Smooth muscle cell (in vitro differentiated cells): ENCODE measurements around the gene SPTA1. TPM values are rescaled to one million over a fixed set of nuclear protein-coding genes. Genes with fewer than 3 reads are reported as not detected.
A peak's percentile ranks its signal among the peaks of the same experiment; 100 is the strongest.
"Not testable (repeated sequence)": the region's sequence is repeated elsewhere in the genome, so short reads cannot be mapped to it uniquely, and the experiment has no call there.

ENCODE experiments used
- DNase-seq: peaks from one replicate; lab custom pipeline; 2025; ENCODE audit not compliant: unreplicated experiment; lab: John Stamatoyannopoulos, UW
- H2AFZ ChIP-seq: fragments of 200-600 bp; sonication (generic); 2 replicates; pipeline ENCODE4 v1.6.0; 2016; ENCODE audit warnings: antibody characterized with exemption, low read depth, mild to moderate bottlenecking
- H3F3A ChIP-seq: fragments of 200-600 bp; sonication (generic); 2 replicates; pipeline ENCODE4 v1.6.0; 2017; ENCODE audit warnings: antibody characterized with exemption, low read depth
- H3K27ac ChIP-seq: fragments of 200-600 bp; sonication (generic); 2 replicates; pipeline ENCODE4 v1.5.1; 2016; ENCODE audit warnings: low read depth, mild to moderate bottlenecking
- H3K27me3 ChIP-seq: fragments of 200-600 bp; sonication (generic); 2 replicates; pipeline ENCODE4 v1.6.1; 2016; ENCODE audit warnings: low read depth, mild to moderate bottlenecking
- H3K36me3 ChIP-seq: fragments of 200-600 bp; sonication (generic); 2 replicates; pipeline ENCODE4 v1.5.1; 2016; ENCODE audit warnings: low read depth
- H3K4me1 ChIP-seq: fragments of 200-600 bp; sonication (generic); 2 replicates; pipeline ENCODE4 v1.5.1; 2016; ENCODE audit warnings: low read depth
- H3K4me2 ChIP-seq: fragments of 200-600 bp; sonication (generic); 2 replicates; pipeline ENCODE4 v1.6.0; 2016; ENCODE audit warnings: mild to moderate bottlenecking
- H3K4me3 ChIP-seq: fragments of 200-600 bp; sonication (generic); 2 replicates; pipeline ENCODE4 v1.5.1; 2016; ENCODE audit warnings: mild to moderate bottlenecking
- H3K79me2 ChIP-seq: fragments of 200-600 bp; sonication (generic); 2 replicates; pipeline ENCODE4 v1.6.0; 2016; ENCODE audit warnings: low read depth, mild to moderate bottlenecking
- H3K9ac ChIP-seq: fragments of 200-600 bp; sonication (generic); 2 replicates; pipeline ENCODE4 v1.6.0; 2016; ENCODE audit warnings: low read depth
- H3K9me3 ChIP-seq: fragments of 200-600 bp; sonication (generic); replicated peaks from 2 replicates; pipeline ENCODE4 v1.5.1; 2016; ENCODE audit warnings: low read depth
- H4K20me1 ChIP-seq: fragments of 200-600 bp; sonication (generic); 2 replicates; pipeline ENCODE4 v1.6.0; 2016; ENCODE audit warnings: low read depth
- CTCF ChIP-seq: fragments of 200-600 bp; sonication (generic); IDR thresholded peaks from 2 replicates; pipeline ENCODE4 v1.5.1; 2017; ENCODE audit warnings: borderline replicate concordance, mild to moderate bottlenecking, antibody characterized with exemption; ENCODE audit not compliant: insufficient read depth, poor library complexity, severe bottlenecking
- WGBS: methylation state at CpG from one replicate; pipeline ENCODE4 v1.1.7; 2016; ENCODE audit warnings: low lambda C conversion rate; 5-methylcytosine and 5-hydroxymethylcytosine counted together
- polyA plus RNA-seq: library from polyadenylated mRNA; unstranded; fragments of >200 nt; fragmentation: Nextera tagmentation; extraction: Ambion mirVana; gene quantifications from 2 replicates; pipeline ENCODE4 v1.2.1, GENCODE V29; 2016
- total RNA-seq: library from RNA; depleted of rRNA; stranded (reverse); fragments of >200 nt; gene quantifications from 2 replicates; pipeline ENCODE4 v1.2.3, GENCODE V29; 2014

The SPTA1 gene
- total and polyA plus RNA-seq, 2 experiments from 2014 or later = 0.55 TPM; not detected in 1

- Histone ChIP-seq H3K9me3 (no peaks in the 10 kb centered on the region), H3K4me1 (no peaks in the 10 kb centered on the region), H3F3A (no peaks in the 10 kb centered on the region), H3K79me2 (no peaks in the 10 kb centered on the region), H3K4me3 (no peak overlapping the region), H3K4me2 (no peak overlapping the region), H3K9ac (no peak overlapping the region), H2AFZ (no peak overlapping the region), H3K36me3 (no peaks in the 10 kb centered on the region), H4K20me1 (no peaks in the 10 kb centered on the region), H3K27ac (no peak overlapping the region), H3K27me3 (no peaks in the 10 kb centered on the region)
- TF ChIP-seq CTCF = no peak
- no peak for DNase-seq
Observed at GRCh38 chr1:158689875-158690274, 3.4 kb upstream of the SPTA1 start.

- no peaks in the 10 kb centered on the region for H3K36me3 ChIP-seq
- H3K9ac ChIP-seq = no peak overlapping the region
- no peak overlapping the region for H2AFZ ChIP-seq
- WGBS = 97% methylated on average over 1 of the region's 1 CpG
- H3F3A ChIP-seq = no peaks in the 10 kb centered on the region
- no peaks in the 10 kb centered on the region for H3K9me3 ChIP-seq
- no peaks in the 10 kb centered on the region for H3K27me3 ChIP-seq
- H3K4me1 ChIP-seq = no peaks in the 10 kb centered on the region
- H3K4me3 ChIP-seq = no peak overlapping the region
- no peak for TF ChIP-seq CTCF
- no peak overlapping the region for H3K27ac ChIP-seq
- no peak for DNase-seq
- no peaks in the 10 kb centered on the region for H4K20me1 ChIP-seq
- H3K4me2 ChIP-seq = no peak overlapping the region
- H3K79me2 ChIP-seq = no peaks in the 10 kb centered on the region
Observed at GRCh38 chr1:158689110-158689509, 2.6 kb upstream of the SPTA1 start.

GRCh38 chr1:158688343-158688742 lies 1.8 kb upstream of the SPTA1 start:
- not testable (repeated sequence) for H3K79me2 ChIP-seq, H3K9me3 ChIP-seq

GRCh38 chr1:158687037-158687436 lies 522 bp upstream of the SPTA1 start:
- H3K4me1 ChIP-seq = no peaks in the 10 kb centered on the region
- no peaks in the 10 kb centered on the region for H3K79me2 ChIP-seq
- no peak overlapping the region for H3K4me3 ChIP-seq
- no peak for DNase-seq
- no peak overlapping the region for H3K27ac ChIP-seq
- H3K36me3 ChIP-seq = no peaks in the 10 kb centered on the region
- H3K9ac ChIP-seq = no peak overlapping the region
- H3K4me2 ChIP-seq = no peak overlapping the region
- no peaks in the 10 kb centered on the region for H3K27me3 ChIP-seq
- H3F3A ChIP-seq = no peaks in the 10 kb centered on the region
- peak overlapping the region; percentile 34 for H2AFZ ChIP-seq
- H3K9me3 ChIP-seq = no peaks in the 10 kb centered on the region
- H4K20me1 ChIP-seq = no peaks in the 10 kb centered on the region
- no peak for TF ChIP-seq CTCF

More at GRCh38 chr1:158688343-158688742, 1.8 kb upstream of the SPTA1 start:
- not testable (repeated sequence) for DNase-seq, H3K4me1 ChIP-seq, H3K27me3 ChIP-seq, H3K9ac ChIP-seq, H3F3A ChIP-seq, H3K36me3 ChIP-seq, H3K27ac ChIP-seq, H3K4me2 ChIP-seq, H2AFZ ChIP-seq, H3K4me3 ChIP-seq, H4K20me1 ChIP-seq
- 100% methylated on average over 1 of the region's 1 CpG for WGBS
